Stomach (tissue), 9 donors: ENCODE measurements around the gene AGBL2. TPM values are rescaled to one million over a fixed set of nuclear protein-coding genes. Genes with fewer than 3 reads are reported as not detected.
"Not testable (repeated sequence)": the region's sequence is repeated elsewhere in the genome, so short reads cannot be mapped to it uniquely, and the experiment has no call there.

Experiments used
- DNase-seq, 2 donors: peaks; one replicate each; pipeline versions ENCODE4 v3.0.0 to v3.0.0-alpha.2; 2013 to 2019
- H3K27ac ChIP-seq, 5 donors: fragments of 200-600 bp in 4 of 5; sonication (generic) in 4 of 5; one replicate each; pipeline ENCODE4 v1.5.1; 2013 to 2019; ENCODE audit warnings: mild to moderate bottlenecking in 1 of 5, moderate library complexity in 1 of 5
- H3K27me3 ChIP-seq, 3 donors: fragments of 200-600 bp; sonication (generic); one replicate each; pipeline ENCODE4 v1.5.1; 2017 to 2019; ENCODE audit warnings: mixed run types in 1 of 3
- H3K36me3 ChIP-seq, 4 donors: fragments of 200-600 bp; sonication (generic); 1 replicate in 3 of 4; 2 replicates in 1 of 4; pipeline ENCODE4 v1.5.1; 2016 to 2019
- H3K4me1 ChIP-seq, 4 donors: fragments of 200-600 bp; sonication (generic); one replicate each; pipeline ENCODE4 v1.5.1; 2016 to 2019
- H3K4me3 ChIP-seq, 4 donors: fragments of 200-600 bp; sonication (generic) in 3 of 4; one replicate each; pipeline ENCODE4 v1.5.1; 2016 to 2019; ENCODE audit warnings: mild to moderate bottlenecking in 1 of 4
- H3K9me3 ChIP-seq, 4 donors: fragments of 200-600 bp; sonication (generic); one replicate each; pipeline ENCODE4 v1.5.1; 2016 to 2019
- CTCF ChIP-seq, 7 experiments: fragments of 450-650 bp in 4 of 7; fragments of 200-600 bp in 3 of 7; sonication (generic) in 3 of 7; IDR thresholded peaks; one replicate each; pipeline ENCODE4 v1.5.1; 2016 to 2019; ENCODE audit warnings: antibody characterized with exemption in 7 of 7, control low read depth in 2 of 7, mild to moderate bottlenecking in 1 of 7
- EP300 ChIP-seq: sonication (generic); formaldehyde crosslinking; IDR thresholded peaks from one replicate; pipeline ENCODE4 v1.6.1; 2017; ENCODE audit warnings: antibody characterized with exemption
- POLR2A ChIP-seq, 4 donors: fragments of 450-650 bp; IDR thresholded peaks; one replicate each; pipeline ENCODE4 v1.6.1; 2016; ENCODE audit warnings: antibody characterized with exemption in 4 of 4, control low read depth in 2 of 4, mild to moderate bottlenecking in 1 of 4, moderate library complexity in 1 of 4
- POLR2AphosphoS5 ChIP-seq, 3 donors: sonication (generic); formaldehyde crosslinking; IDR thresholded peaks; one replicate each; pipeline ENCODE4 v1.6.1; 2016; ENCODE audit warnings: antibody characterized with exemption in 3 of 3
- WGBS, 5 donors: extraction: QIAGEN DNeasy Blood & Tissue Kit in 3 of 5; methylation state at CpG; one replicate each; pipeline versions ENCODE4 v1.1.5 to v1.1.7; 2013 to 2018; 5-methylcytosine and 5-hydroxymethylcytosine counted together
- intact Hi-C: fragments of 100-400 bp; cut with DNase I; formaldehyde crosslinking; loops from one replicate; pipeline ENCODE4 v1.15.1; 2023; ENCODE audit warnings: low total_unique reads
- polyA plus RNA-seq, 3 donors: library from polyadenylated mRNA; stranded (reverse); fragments of 200-250 nt; gene quantifications; one replicate each; pipeline ENCODE4 v1.2.3, GENCODE V29; 2013
- total RNA-seq, 5 donors: library from RNA; depleted of rRNA; stranded (reverse); fragments of >200 nt; gene quantifications; one replicate each; pipeline versions ENCODE4 v1.1.0 to v1.2.3, GENCODE V29; 2014 to 2016
- donor health status: healthy with polysubstance abuse.
- donor health status: Bipolar disorder and iron deficiency.
- donor health status: healthy.

Gene AGBL2
- total and polyA plus RNA-seq, 8 donors = 0.56 to 11.7 (median 0.92) TPM; not detected in 3

GRCh38 chr11:47688111-47688510, 27.1 kb downstream of the AGBL2 start:
- no peak overlapping the region for H3K27ac ChIP-seq
- H3K27me3 ChIP-seq = no peaks in the 10 kb centered on the region
- no peaks in the 10 kb centered on the region for H3K36me3 ChIP-seq
- no peaks in the 10 kb centered on the region for H3K9me3 ChIP-seq
- 85 to 96% (median 89%) methylated on average over 4 of the region's 4 CpGs for WGBS, 5 donors
- no peak overlapping the region for H3K4me3 ChIP-seq
- no peaks in the 10 kb centered on the region for H3K4me1 ChIP-seq
- no peak for DNase-seq
- intact Hi-C loops = no loop called here
- no peak for TF ChIP-seq POLR2A (IDR thresholded peaks at IDR 0.05)
- TF ChIP-seq CTCF (IDR thresholded peaks at IDR 0.05) = no peak
- TF ChIP-seq EP300 = no peak
- no peak for TF ChIP-seq POLR2AphosphoS5 (IDR thresholded peaks at IDR 0.05)

GRCh38 chr11:47686704-47687103, 28.5 kb downstream of the AGBL2 start:
- H3K4me1 ChIP-seq, H3K27me3 ChIP-seq, DNase-seq, H3K36me3 ChIP-seq, intact Hi-C loops, H3K4me3 ChIP-seq, H3K27ac ChIP-seq, H3K9me3 ChIP-seq: not testable (repeated sequence)
- 92 to 100% (median 96%) methylated on average over 3 of the region's 3 CpGs for WGBS, 5 donors

GRCh38 chr11:47686151-47686550, 29.0 kb downstream of the AGBL2 start:
- intact Hi-C loops = no loop called here
- H3K27ac ChIP-seq = no peak overlapping the region
- no peak overlapping the region for H3K4me3 ChIP-seq
- WGBS, 5 donors = 95 to 100% (median 100%) methylated on average over 1 of the region's 1 CpG
- H3K27me3 ChIP-seq = no peaks in the 10 kb centered on the region
- DNase-seq = no peak
- no peaks in the 10 kb centered on the region for H3K4me1 ChIP-seq
- TF ChIP-seq POLR2AphosphoS5 (IDR thresholded peaks at IDR 0.05) (no peak), POLR2A (IDR thresholded peaks at IDR 0.05) (no peak), CTCF (IDR thresholded peaks at IDR 0.05) (no peak), EP300 (no peak)
- H3K36me3 ChIP-seq = no peaks in the 10 kb centered on the region
- H3K9me3 ChIP-seq = no peaks in the 10 kb centered on the region

GRCh38 chr11:47675851-47676250, 39.3 kb downstream of the AGBL2 start:
- intact Hi-C loops = no loop called here
- WGBS, 5 donors = 84 to 92% (median 88%) methylated on average over 2 of the region's 2 CpGs

More at GRCh38 chr11:47675851-47676250, 39.3 kb downstream of the AGBL2 start:
- no peak for DNase-seq
- Histone ChIP-seq H3K27ac (no peak overlapping the region), H3K4me1 (no peaks in the 10 kb centered on the region), H3K27me3 (no peaks in the 10 kb centered on the region), H3K4me3 (no peak overlapping the region), H3K9me3 (no peaks in the 10 kb centered on the region), H3K36me3 (no peaks in the 10 kb centered on the region)
- TF ChIP-seq EP300 (no peak), POLR2A (IDR thresholded peaks at IDR 0.05) (no peak), CTCF (IDR thresholded peaks at IDR 0.05) (no peak), POLR2AphosphoS5 (IDR thresholded peaks at IDR 0.05) (no peak)
